Measurements from ENCODE around the gene MIA2. TPM values are rescaled to one million over a fixed set of nuclear protein-coding genes. Genes with fewer than 3 reads are reported as not detected.
"Not testable (repeated sequence)": the region's sequence is repeated elsewhere in the genome, so short reads cannot be mapped to it uniquely, and the experiment has no call there.

Gene MIA2
- total and polyA plus RNA-seq, 2 experiments from 2014 or later, result 43.9 to 86.0 TPM

DNA sequence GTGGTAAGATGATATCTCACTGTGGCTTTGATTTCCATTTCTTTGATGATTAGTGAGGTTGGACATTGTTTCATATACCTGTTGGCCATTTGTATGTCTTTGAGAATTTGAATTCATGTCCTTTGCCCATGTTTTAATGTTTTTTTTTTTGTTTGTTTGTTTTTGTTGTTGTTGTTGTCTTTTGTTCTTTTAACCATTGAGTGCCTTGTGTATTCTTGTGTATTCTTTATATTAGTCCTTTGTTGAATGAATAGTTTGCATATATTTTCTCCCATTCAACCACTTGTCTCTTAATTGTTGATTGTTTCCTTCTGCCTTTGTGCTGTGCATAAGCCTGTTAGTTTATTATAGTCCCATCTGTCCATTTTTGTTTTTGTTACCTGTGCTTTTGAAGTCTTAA, 126.6 kb downstream of the MIA2 start:
- H3K27ac ChIP-seq, result no peak overlapping the region
- H3K4me2 ChIP-seq, result no peak overlapping the region
- H3K79me2 ChIP-seq, result peaks cover 30% of the 10 kb centered on the region
- no peaks in the 10 kb centered on the region for H3K27me3 ChIP-seq
- no peaks in the 10 kb centered on the region for H3K36me3 ChIP-seq (replicated peaks; ENCODE audit: insufficient read depth, low read depth)
- H3K4me3 ChIP-seq, result no peak overlapping the region
- no peaks in the 10 kb centered on the region for H3K4me1 ChIP-seq (ENCODE audit: insufficient read depth)
- H2AFZ ChIP-seq, result no peak overlapping the region
- no peaks in the 10 kb centered on the region for H4K20me1 ChIP-seq (ENCODE audit: insufficient read depth, poor library complexity, severe bottlenecking)
- no peaks in the 10 kb centered on the region for H3K9me2 ChIP-seq (replicated peaks; ENCODE audit: insufficient read depth)
- no peaks in the 10 kb centered on the region for H3K9me3 ChIP-seq (ENCODE audit: low read depth)
- TF ChIP-seq EZH2 (IDR thresholded peaks at IDR 0.05; ENCODE audit: borderline replicate concordance), result no peak
- no peak for TF ChIP-seq EZH2phosphoT487 (IDR thresholded peaks at IDR 0.05; ENCODE audit: low read depth, severe bottlenecking, unreplicated experiment)
- TF ChIP-seq, protein P1, sequence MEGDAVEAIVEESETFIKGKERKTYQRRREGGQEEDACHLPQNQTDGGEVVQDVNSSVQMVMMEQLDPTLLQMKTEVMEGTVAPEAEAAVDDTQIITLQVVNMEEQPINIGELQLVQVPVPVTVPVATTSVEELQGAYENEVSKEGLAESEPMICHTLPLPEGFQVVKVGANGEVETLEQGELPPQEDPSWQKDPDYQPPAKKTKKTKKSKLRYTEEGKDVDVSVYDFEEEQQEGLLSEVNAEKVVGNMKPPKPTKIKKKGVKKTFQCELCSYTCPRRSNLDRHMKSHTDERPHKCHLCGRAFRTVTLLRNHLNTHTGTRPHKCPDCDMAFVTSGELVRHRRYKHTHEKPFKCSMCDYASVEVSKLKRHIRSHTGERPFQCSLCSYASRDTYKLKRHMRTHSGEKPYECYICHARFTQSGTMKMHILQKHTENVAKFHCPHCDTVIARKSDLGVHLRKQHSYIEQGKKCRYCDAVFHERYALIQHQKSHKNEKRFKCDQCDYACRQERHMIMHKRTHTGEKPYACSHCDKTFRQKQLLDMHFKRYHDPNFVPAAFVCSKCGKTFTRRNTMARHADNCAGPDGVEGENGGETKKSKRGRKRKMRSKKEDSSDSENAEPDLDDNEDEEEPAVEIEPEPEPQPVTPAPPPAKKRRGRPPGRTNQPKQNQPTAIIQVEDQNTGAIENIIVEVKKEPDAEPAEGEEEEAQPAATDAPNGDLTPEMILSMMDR (IDR thresholded peaks at IDR 0.05; ENCODE audit: poor library complexity), result no peak
- DNase-seq (ENCODE audit: low spot score), result no peak

DNA sequence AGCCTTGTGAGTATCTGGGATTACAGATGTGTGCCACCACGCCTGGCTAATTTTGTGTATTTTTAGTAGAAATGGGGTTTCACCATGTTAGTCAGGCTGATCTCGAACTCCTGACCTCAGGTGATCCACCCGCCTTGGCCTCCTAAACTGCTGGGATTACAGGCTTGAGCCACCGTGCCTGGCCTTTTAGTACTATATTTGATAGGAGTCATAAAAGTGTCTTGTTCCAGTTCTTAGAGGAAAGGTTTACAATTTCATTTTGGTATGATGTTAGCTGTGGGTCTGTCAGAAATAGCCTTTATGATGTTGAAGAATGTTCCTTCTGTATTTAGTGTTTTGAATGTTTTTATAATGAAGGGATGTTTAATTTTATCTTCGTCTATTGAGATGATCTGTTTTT, 127.8 kb downstream of the MIA2 start:
- H4K20me1 ChIP-seq (ENCODE audit: insufficient read depth, poor library complexity, severe bottlenecking), result not testable (repeated sequence)

DNA sequence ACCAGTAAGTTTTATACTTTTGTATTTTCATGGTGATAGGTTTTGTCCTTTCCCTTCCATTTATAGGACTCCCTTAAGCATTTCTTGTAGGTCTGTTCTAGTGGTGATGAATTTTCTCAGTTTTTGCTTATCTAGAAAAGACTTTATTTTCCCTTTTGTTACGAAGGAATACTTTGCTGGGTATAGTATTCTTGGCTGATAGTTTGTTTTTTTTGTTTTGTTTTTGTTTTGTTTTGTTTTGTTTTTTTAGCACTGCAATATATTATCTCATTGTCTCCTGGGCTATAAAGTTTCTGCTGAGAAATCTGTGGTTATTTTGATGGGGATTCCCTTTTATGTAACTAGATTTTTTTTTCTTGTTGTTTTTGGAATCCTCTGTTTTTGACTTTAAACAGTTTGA, 130.8 kb downstream of the MIA2 start:
- Histone ChIP-seq H2AFZ (no peak overlapping the region), H3K36me3 (replicated peaks; ENCODE audit: insufficient read depth, low read depth) (no peaks in the 10 kb centered on the region), H4K20me1 (ENCODE audit: insufficient read depth, poor library complexity, severe bottlenecking) (no peaks in the 10 kb centered on the region), H3K9me3 (ENCODE audit: low read depth) (no peaks in the 10 kb centered on the region), H3K4me3 (no peak overlapping the region), H3K4me2 (no peak overlapping the region), H3K27ac (no peak overlapping the region), H3K9me2 (replicated peaks; ENCODE audit: insufficient read depth) (no peaks in the 10 kb centered on the region), H3K79me2 (peaks cover 40% of the 10 kb centered on the region), H3K4me1 (ENCODE audit: insufficient read depth) (no peaks in the 10 kb centered on the region), H3K27me3 (no peaks in the 10 kb centered on the region)
- no peak for DNase-seq (ENCODE audit: low spot score)
- 98% methylated on average over 1 of the region's 1 CpG for WGBS (ENCODE audit: low lambda C conversion rate, missing lambda C conversion rate)
- TF ChIP-seq EZH2phosphoT487 (IDR thresholded peaks at IDR 0.05; ENCODE audit: low read depth, severe bottlenecking, unreplicated experiment), result no peak
- TF ChIP-seq, protein P1 (IDR thresholded peaks at IDR 0.05; ENCODE audit: poor library complexity), result no peak
- TF ChIP-seq EZH2 (IDR thresholded peaks at IDR 0.05; ENCODE audit: borderline replicate concordance), result no peak

More for the DNA sequence above, 127.8 kb downstream of the MIA2 start:
- not testable (repeated sequence) for H3K9me3 ChIP-seq (ENCODE audit: low read depth); H3K4me1 ChIP-seq (ENCODE audit: insufficient read depth); H3K4me3 ChIP-seq; H3K27me3 ChIP-seq; H3K27ac ChIP-seq; H3K9me2 ChIP-seq (replicated peaks; ENCODE audit: insufficient read depth); DNase-seq (ENCODE audit: low spot score); H2AFZ ChIP-seq; H3K36me3 ChIP-seq (replicated peaks; ENCODE audit: insufficient read depth, low read depth); H3K4me2 ChIP-seq
- H3K79me2 ChIP-seq, result peaks cover 40% of the 10 kb centered on the region
- whole genome bisulfite sequencing (ENCODE audit: low lambda C conversion rate, missing lambda C conversion rate), result 90% methylated on average over 5 of the region's 5 CpGs

DNA sequence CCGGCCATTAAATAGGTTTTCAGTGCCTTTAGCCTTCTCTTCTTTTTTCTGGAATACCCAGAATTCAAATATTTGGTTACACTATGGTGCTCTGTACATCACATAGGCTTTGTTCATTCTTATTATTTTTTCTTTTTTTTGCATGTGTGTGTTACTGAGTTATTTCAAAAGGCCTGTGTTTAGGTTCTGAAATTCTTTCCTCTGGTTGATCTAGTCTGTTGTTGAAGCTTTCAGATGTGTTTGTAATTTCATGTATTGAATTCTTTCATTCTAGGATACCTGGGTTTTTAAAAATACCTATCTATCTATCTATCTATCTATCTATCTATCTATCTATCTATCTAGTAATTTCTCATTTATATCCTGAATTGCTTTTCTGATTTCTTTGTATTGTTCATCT, 131.6 kb downstream of the MIA2 start:
- Histone ChIP-seq H3K36me3 (replicated peaks; ENCODE audit: insufficient read depth, low read depth) (no peaks in the 10 kb centered on the region), H3K27me3 (no peaks in the 10 kb centered on the region), H3K9me2 (replicated peaks; ENCODE audit: insufficient read depth) (no peaks in the 10 kb centered on the region), H2AFZ (no peak overlapping the region), H3K79me2 (peaks cover 40% of the 10 kb centered on the region), H4K20me1 (ENCODE audit: insufficient read depth, poor library complexity, severe bottlenecking) (no peaks in the 10 kb centered on the region), H3K4me3 (no peak overlapping the region), H3K4me2 (no peak overlapping the region), H3K9me3 (ENCODE audit: low read depth) (no peaks in the 10 kb centered on the region), H3K27ac (no peak overlapping the region), H3K4me1 (ENCODE audit: insufficient read depth) (no peaks in the 10 kb centered on the region)
- 100% methylated on average over 1 of the region's 1 CpG for WGBS (ENCODE audit: low lambda C conversion rate, missing lambda C conversion rate)
- no peak for DNase-seq (ENCODE audit: low spot score)
- TF ChIP-seq EZH2phosphoT487 (IDR thresholded peaks at IDR 0.05; ENCODE audit: low read depth, severe bottlenecking, unreplicated experiment), result no peak
- TF ChIP-seq EZH2 (IDR thresholded peaks at IDR 0.05; ENCODE audit: borderline replicate concordance), result no peak
- TF ChIP-seq, protein P1 (IDR thresholded peaks at IDR 0.05; ENCODE audit: poor library complexity), result no peak

All from hepatocyte (in vitro differentiated cells).